Measurements from ENCODE around the gene PROC.

DNA sequence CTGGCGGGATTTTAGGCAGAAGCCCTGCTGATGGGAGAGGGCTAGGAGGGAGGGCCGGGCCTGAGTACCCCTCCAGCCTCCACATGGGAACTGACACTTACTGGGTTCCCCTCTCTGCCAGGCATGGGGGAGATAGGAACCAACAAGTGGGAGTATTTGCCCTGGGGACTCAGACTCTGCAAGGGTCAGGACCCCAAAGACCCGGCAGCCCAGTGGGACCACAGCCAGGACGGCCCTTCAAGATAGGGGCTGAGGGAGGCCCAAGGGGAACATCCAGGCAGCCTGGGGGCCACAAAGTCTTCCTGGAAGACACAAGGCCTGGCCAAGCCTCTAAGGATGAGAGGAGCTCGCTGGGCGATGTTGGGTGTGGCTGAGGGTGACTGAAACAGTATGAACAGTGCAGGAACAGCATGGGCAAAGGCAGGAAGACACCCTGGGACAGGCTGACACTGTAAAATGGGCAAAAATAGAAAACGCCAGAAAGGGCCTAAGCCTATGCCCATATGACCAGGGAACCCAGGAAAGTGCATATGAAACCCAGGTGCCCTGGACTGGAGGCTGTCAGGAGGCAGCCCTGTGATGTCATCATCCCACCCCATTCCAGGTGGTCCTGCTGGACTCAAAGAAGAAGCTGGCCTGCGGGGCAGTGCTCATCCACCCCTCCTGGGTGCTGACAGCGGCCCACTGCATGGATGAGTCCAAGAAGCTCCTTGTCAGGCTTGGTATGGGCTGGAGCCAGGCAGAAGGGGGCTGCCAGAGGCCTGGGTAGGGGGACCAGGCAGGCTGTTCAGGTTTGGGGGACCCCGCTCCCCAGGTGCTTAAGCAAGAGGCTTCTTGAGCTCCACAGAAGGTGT is 8.5 kb downstream of the PROC start:
- TF ChIP-seq POLR2A (IDR thresholded peaks at IDR 0.05) (no peak), EP300 (IDR thresholded peaks at IDR 0.05) (no peak)
- TF ChIP-seq, protein P1, sequence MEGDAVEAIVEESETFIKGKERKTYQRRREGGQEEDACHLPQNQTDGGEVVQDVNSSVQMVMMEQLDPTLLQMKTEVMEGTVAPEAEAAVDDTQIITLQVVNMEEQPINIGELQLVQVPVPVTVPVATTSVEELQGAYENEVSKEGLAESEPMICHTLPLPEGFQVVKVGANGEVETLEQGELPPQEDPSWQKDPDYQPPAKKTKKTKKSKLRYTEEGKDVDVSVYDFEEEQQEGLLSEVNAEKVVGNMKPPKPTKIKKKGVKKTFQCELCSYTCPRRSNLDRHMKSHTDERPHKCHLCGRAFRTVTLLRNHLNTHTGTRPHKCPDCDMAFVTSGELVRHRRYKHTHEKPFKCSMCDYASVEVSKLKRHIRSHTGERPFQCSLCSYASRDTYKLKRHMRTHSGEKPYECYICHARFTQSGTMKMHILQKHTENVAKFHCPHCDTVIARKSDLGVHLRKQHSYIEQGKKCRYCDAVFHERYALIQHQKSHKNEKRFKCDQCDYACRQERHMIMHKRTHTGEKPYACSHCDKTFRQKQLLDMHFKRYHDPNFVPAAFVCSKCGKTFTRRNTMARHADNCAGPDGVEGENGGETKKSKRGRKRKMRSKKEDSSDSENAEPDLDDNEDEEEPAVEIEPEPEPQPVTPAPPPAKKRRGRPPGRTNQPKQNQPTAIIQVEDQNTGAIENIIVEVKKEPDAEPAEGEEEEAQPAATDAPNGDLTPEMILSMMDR (IDR thresholded peaks at IDR 0.05), result no peak

All from ovary (tissue), 3 donors.